Right atrium auricular region (tissue), 2 donors: ENCODE results near the gene GPX1. TPM values are rescaled to one million over a fixed set of nuclear protein-coding genes. Genes with fewer than 3 reads are reported as not detected.
"Not testable (repeated sequence)": the region's sequence is repeated elsewhere in the genome, so short reads cannot be mapped to it uniquely, and the experiment has no call there.

ENCODE experiments used
- DNase-seq: peaks from one replicate; pipeline ENCODE4 v3.0.0-alpha.2; 2019; ENCODE audit warnings: low spot score
- H3K27ac ChIP-seq, 2 donors: fragments of 200-600 bp; sonication (generic); 1 replicate in 1 of 2; 2 replicates in 1 of 2; pipeline ENCODE4 v1.5.1; 2016 to 2019
- H3K27me3 ChIP-seq, 2 donors: fragments of 200-600 bp; sonication (generic); one replicate each; pipeline versions ENCODE4 v1.5.1 to v1.6.0; 2017 to 2019
- H3K36me3 ChIP-seq: fragments of 200-600 bp; sonication (generic); one replicate; pipeline ENCODE4 v1.5.1; 2016
- H3K4me1 ChIP-seq, 2 donors: fragments of 200-600 bp; sonication (generic); one replicate each; pipeline versions ENCODE4 v1.5.1 to v1.6.0; 2017 to 2019
- H3K4me3 ChIP-seq, 2 donors: fragments of 200-600 bp; sonication (generic); 1 replicate in 1 of 2; 2 replicates in 1 of 2; pipeline ENCODE4 v1.5.1; 2017 to 2019; ENCODE audit warnings: mild to moderate bottlenecking in 1 of 2, moderate library complexity in 1 of 2
- H3K9me3 ChIP-seq, 2 donors: fragments of 200-600 bp; sonication (generic); one replicate each; pipeline ENCODE4 v1.5.1; 2019
- CTCF ChIP-seq, 2 donors: fragments of 200-600 bp; sonication (generic); IDR thresholded peaks; one replicate each; pipeline ENCODE4 v1.5.1; 2019; ENCODE audit warnings: antibody characterized with exemption in 2 of 2
- total RNA-seq, 2 donors: library from RNA; depleted of rRNA; stranded (reverse); fragments of >200 nt; gene quantifications; one replicate each; pipeline ENCODE4 v1.1.0, GENCODE V29; 2016

Gene GPX1
- total RNA-seq, 2 donors from 2014 or later = 121 to 276 TPM

- Histone ChIP-seq H3K27ac (peak overlapping the region; percentile 45 to 53), H3K9me3 (no peaks in the 10 kb centered on the region), H3K4me1 (peaks cover 0 to 52% of the 10 kb centered on the region in 2 donors), H3K27me3 (no peaks in the 10 kb centered on the region), H3K36me3 (no peaks in the 10 kb centered on the region), H3K4me3 (no peak overlapping the region)
- DNase-seq = no peak
- no peak for TF ChIP-seq CTCF (IDR thresholded peaks at IDR 0.05)
These were observed 39.3 kb upstream of the GPX1 start for GRCh38 chr3:49397470-49397869.

- H3K4me1 ChIP-seq = peaks cover 0 to 42% of the 10 kb centered on the region in 2 donors
- not testable (repeated sequence) for H3K4me3 ChIP-seq, H3K9me3 ChIP-seq, H3K27ac ChIP-seq, H3K27me3 ChIP-seq, DNase-seq, H3K36me3 ChIP-seq
These were observed 33.2 kb upstream of the GPX1 start for GRCh38 chr3:49391310-49391709.

GRCh38 chr3:49389297-49389696 lies 31.1 kb upstream of the GPX1 start:
- H3K4me3 ChIP-seq = no peak overlapping the region
- no peak overlapping the region for H3K27ac ChIP-seq
- H3K9me3 ChIP-seq = no peaks in the 10 kb centered on the region
- H3K27me3 ChIP-seq = no peaks in the 10 kb centered on the region
- no peak for TF ChIP-seq CTCF (IDR thresholded peaks at IDR 0.05)
- peaks cover 0 to 42% of the 10 kb centered on the region in 2 donors for H3K4me1 ChIP-seq
- DNase-seq = no peak
- H3K36me3 ChIP-seq = no peaks in the 10 kb centered on the region

- Histone ChIP-seq H3K9me3 (no peaks in the 10 kb centered on the region), H3K27ac (no peak overlapping the region), H3K4me3 (no peak overlapping the region), H3K27me3 (no peaks in the 10 kb centered on the region), H3K36me3 (no peaks in the 10 kb centered on the region), H3K4me1 (peaks cover 0 to 49% of the 10 kb centered on the region in 2 donors)
- DNase-seq = no peak
- TF ChIP-seq CTCF (IDR thresholded peaks at IDR 0.05) = no peak
These were observed 30.2 kb upstream of the GPX1 start for GRCh38 chr3:49388289-49388820.

- no peaks in the 10 kb centered on the region for H3K27me3 ChIP-seq
- H3K4me3 ChIP-seq = no peak overlapping the region
- H3K36me3 ChIP-seq = no peaks in the 10 kb centered on the region
- DNase-seq = no peak
- H3K27ac ChIP-seq = no peak overlapping the region
- TF ChIP-seq CTCF (IDR thresholded peaks at IDR 0.05) = no peak
- peaks cover 0 to 43% of the 10 kb centered on the region in 2 donors for H3K4me1 ChIP-seq
- no peaks in the 10 kb centered on the region for H3K9me3 ChIP-seq
These were observed 29.6 kb upstream of the GPX1 start for GRCh38 chr3:49387721-49388120.

GRCh38 chr3:49386056-49386756 lies 28.1 kb upstream of the GPX1 start:
- no peak for TF ChIP-seq CTCF (IDR thresholded peaks at IDR 0.05)
- Histone ChIP-seq H3K36me3 (no peaks in the 10 kb centered on the region), H3K27me3 (no peaks in the 10 kb centered on the region), H3K9me3 (no peaks in the 10 kb centered on the region), H3K27ac (no peak overlapping the region), H3K4me3 (no peak overlapping the region), H3K4me1 (peaks cover 0 to 37% of the 10 kb centered on the region in 2 donors)
- no peak for DNase-seq
